HepG2 (cell line): ENCODE data around the gene DPYD. TPM values are rescaled to one million over a fixed set of nuclear protein-coding genes. Genes with fewer than 3 reads are reported as not detected.

Source experiments
- ATAC-seq: fragments of 200-7000 bp; cut with Tn5 transposase; 3 replicates; pipeline ENCODE4 v1.9.1; 2020; ENCODE audit warnings: mild to moderate bottlenecking, moderate library complexity
- BruUV-seq: library from RNA; stranded (reverse); fragments of 400-500 nt; replicated peaks from 2 replicates; lab custom pipeline; 2021; lab: Mats Ljungman, UMichigan
- CTCF ChIA-PET: fragments of 300-600 bp; formaldehyde crosslinking; extraction: SDS; loops from one replicate; lab custom pipeline; 2021; ENCODE audit warnings: low total read pairs, inconsistent platforms, low intra/inter-chr PET ratio; lab: Yijun Ruan, JAX
- POLR2A ChIA-PET: fragments of 350-600 bp; sonication (Branson Sonifier 250); formaldehyde crosslinking; loops from one replicate; lab custom pipeline; 2020; ENCODE audit warnings: antibody characterized with exemption, inconsistent platforms; lab: Yijun Ruan, JAX
- DNase-seq: peaks from one replicate; pipeline ENCODE4 v3.0.0-alpha.2; 2015; ENCODE audit warnings: low spot score
- FAIRE-seq: peaks from 3 replicates; lab custom pipeline; 2011; peaks lifted over from hg19 to GRCh38; lab: Jason Lieb, UNC
- H2AFZ ChIP-seq: one replicate; pipeline ENCODE4 v1.6.1; 2011; ENCODE audit warnings: low read length, inconsistent platforms
- H3K27ac ChIP-seq: fragments of 300-600 bp; 3 replicates; pipeline ENCODE4 v1.8.0; 2011; ENCODE audit warnings: mixed run types, mild to moderate bottlenecking, mixed read lengths, low read length, inconsistent platforms; ENCODE audit not compliant: insufficient read depth; ENCODE audit errors: extremely low read length
- H3K27me3 ChIP-seq, 2 experiments: fragments of 200-600 bp in 1 of 2; 2 replicates in 1 of 2; 3 replicates in 1 of 2; pipeline versions ENCODE4 v1.6.0 to v1.8.0; 2011; ENCODE audit warnings: low read length in 2 of 2, mild to moderate bottlenecking in 2 of 2, moderate library complexity in 2 of 2, inconsistent platforms in 1 of 2; ENCODE audit not compliant: insufficient read depth in 2 of 2, control insufficient read depth in 1 of 2
- H3K36me3 ChIP-seq, 2 experiments: fragments of 200-600 bp in 1 of 2; replicated peaks in 1 of 2; 2 replicates in 1 of 2; 3 replicates in 1 of 2; pipeline versions ENCODE4 v1.5.1 to v1.8.0; 2011; ENCODE audit warnings: low read length in 2 of 2, inconsistent platforms in 1 of 2; ENCODE audit not compliant: insufficient read depth in 2 of 2, control insufficient read depth in 1 of 2
- H3K4me1 ChIP-seq: 2 replicates; pipeline ENCODE4 v1.5.1; 2012; ENCODE audit warnings: low read length, inconsistent platforms; ENCODE audit not compliant: insufficient read depth
- H3K4me2 ChIP-seq: 2 replicates; pipeline ENCODE4 v1.6.0; 2011; ENCODE audit warnings: low read depth, low read length, inconsistent platforms
- H3K4me3 ChIP-seq, 3 experiments: fragments of 200-600 bp in 1 of 3; sonication (generic), shearing (Covaris generic) in 1 of 3; replicated peaks in 1 of 3; 2 replicates each; pipeline ENCODE4 v1.5.1; 2011 to 2016; ENCODE audit warnings: low read length in 3 of 3, inconsistent platforms in 2 of 3, low read depth in 2 of 3, mild to moderate bottlenecking in 2 of 3, control low read depth in 1 of 3, mixed read lengths in 1 of 3; ENCODE audit not compliant: insufficient read depth in 1 of 3
- H3K79me2 ChIP-seq: one replicate; pipeline ENCODE4 v1.6.1; 2011; ENCODE audit warnings: low read length, inconsistent platforms; ENCODE audit not compliant: insufficient read depth
- H3K9ac ChIP-seq: 2 replicates; pipeline ENCODE4 v1.6.0; 2011; ENCODE audit warnings: mild to moderate bottlenecking, low read depth, low read length, inconsistent platforms; ENCODE audit not compliant: insufficient read depth
- H3K9me3 ChIP-seq: 2 replicates; pipeline ENCODE4 v1.5.1; 2012; ENCODE audit warnings: mild to moderate bottlenecking, low read length
- H4K20me1 ChIP-seq: 2 replicates; pipeline ENCODE4 v1.6.0; 2011; ENCODE audit warnings: inconsistent platforms, mild to moderate bottlenecking, low read length, moderate library complexity; ENCODE audit not compliant: insufficient read depth
- CEBPZ ChIP-seq: IDR thresholded peaks from 2 replicates; pipeline ENCODE4 v1.6.1; 2012; ENCODE audit warnings: low read length, improper control_type of control experiment
- CSRNP1 ChIP-seq: sonication (generic); formaldehyde crosslinking; IDR thresholded peaks from 2 replicates; pipeline ENCODE4 v1.8.1; 2023; ENCODE audit warnings: mild to moderate bottlenecking, missing genetic modification reagents
- ZNF235 ChIP-seq: sonication (generic); formaldehyde crosslinking; IDR thresholded peaks from 2 replicates; pipeline ENCODE4 v1.8.1; 2023; ENCODE audit warnings: mild to moderate bottlenecking, missing genetic modification reagents, borderline replicate concordance
- ZNF570 ChIP-seq: sonication (generic); formaldehyde crosslinking; IDR thresholded peaks from 2 replicates; pipeline ENCODE4 v1.4.0; 2020; ENCODE audit warnings: mild to moderate bottlenecking, missing genetic modification reagents, borderline replicate concordance
- ZNF740 ChIP-seq: sonication (generic); formaldehyde crosslinking; IDR thresholded peaks from 2 replicates; pipeline ENCODE4 v1.4.0; 2020; ENCODE audit warnings: missing genetic modification reagents
- WGBS: methylation state at CpG from one replicate; pipeline ENCODE4 v1.1.6; 2017; ENCODE audit warnings: low lambda C conversion rate; 5-methylcytosine and 5-hydroxymethylcytosine counted together
- in situ Hi-C: cut with HindIII; loops from 2 replicates; pipeline ENCODE4 v1.10.0; 2017; ENCODE audit warnings: low pct_unique_long_range_greater_than_20kb; ENCODE audit not compliant: extremely low pct_ligation_motif_present
- intact Hi-C: fragments of 100-400 bp; cut with micrococcal nuclease; formaldehyde crosslinking; loops from one replicate; pipeline ENCODE4 v1.10.0; 2022; ENCODE audit not compliant: unreplicated experiment
- polyA plus RNA-seq, 8 experiments: library from polyadenylated mRNA; depleted of rRNA in 3 of 8; stranded (reverse) in 7 of 8; unstranded in 1 of 8; fragments of >200 nt; fragmentation: Illumina TruSeq in 4 of 8; extraction: Trizol in 4 of 8; gene quantifications; 2 replicates each; pipeline versions ENCODE4 v1.2.1 to v1.2.3, GENCODE V29; 2011 to 2016; ENCODE audit warnings: low read depth in 4 of 8, missing spikeins in 1 of 8, mixed read lengths in 1 of 8; ENCODE audit not compliant: insufficient read depth in 1 of 8
- total RNA-seq, 5 experiments: library from RNA; depleted of rRNA; stranded (reverse); fragments of >200 nt; fragmentation: Illumina TruSeq; extraction: Trizol; gene quantifications; 2 replicates each; pipeline ENCODE4 v1.2.3, GENCODE V29; 2016; ENCODE audit warnings: low read depth in 1 of 5

DPYD gene
- total and polyA plus RNA-seq, 2 of the 13 experiments (the other 11 are each of a cell fraction or from before 2014, with no cell fraction given): 1.3 to 3.4 TPM

- H3K9ac ChIP-seq: no peak overlapping the region
- in situ Hi-C loops: no loop called here
- BruUV-seq: no TSS peak
- no peaks in the 10 kb centered on the region for H3K4me1 ChIP-seq
- FAIRE-seq: no peak
- DNase-seq: no peak
- no peaks in the 10 kb centered on the region for H3K27me3 ChIP-seq
- 83% methylated on average over 4 of the region's 4 CpGs for WGBS
- TF ChIP-seq CSRNP1: no peak
- TF ChIP-seq ZNF235 (CRISPR knock-in tag): no peak
- no peak for TF ChIP-seq CEBPZ
- TF ChIP-seq ZNF570 (CRISPR knock-in tag): no peak
- TF ChIP-seq ZNF740 (CRISPR knock-in tag): no peak
- ChIA-PET POLR2A (no interaction called here), CTCF (no interaction called here)
- H3K4me3 ChIP-seq: no peak overlapping the region
- H4K20me1 ChIP-seq: no peaks in the 10 kb centered on the region
- no peaks in the 10 kb centered on the region for H3K79me2 ChIP-seq
- H3K4me2 ChIP-seq: no peak overlapping the region
- no peak overlapping the region for H2AFZ ChIP-seq
- H3K27ac ChIP-seq: no peak overlapping the region
- ATAC-seq: no peak
- H3K9me3 ChIP-seq: no peaks in the 10 kb centered on the region
- intact Hi-C loops: no loop called here
- H3K36me3 ChIP-seq: no peaks in the 10 kb centered on the region
Observed at GRCh38 chr1:97781762-97782337, 139.0 kb downstream of the DPYD start.
